NT2/D1 (cell line): Measurements from ENCODE around the gene PPP6R3.

Experiments
- SUZ12 ChIP-seq: IDR thresholded peaks from 2 replicates; pipeline ENCODE4 v1.6.1; 2011; ENCODE audit not compliant: insufficient read length, insufficient read depth; ENCODE audit errors: extremely low read depth
- YY1 ChIP-seq: IDR thresholded peaks from 2 replicates; pipeline ENCODE4 v1.6.1; 2011; ENCODE audit not compliant: insufficient read length, insufficient read depth
- ZNF274 ChIP-seq: IDR thresholded peaks from 2 replicates; pipeline ENCODE4 v1.6.1; 2011; ENCODE audit warnings: mild to moderate bottlenecking, low read depth, low read length

DNA sequence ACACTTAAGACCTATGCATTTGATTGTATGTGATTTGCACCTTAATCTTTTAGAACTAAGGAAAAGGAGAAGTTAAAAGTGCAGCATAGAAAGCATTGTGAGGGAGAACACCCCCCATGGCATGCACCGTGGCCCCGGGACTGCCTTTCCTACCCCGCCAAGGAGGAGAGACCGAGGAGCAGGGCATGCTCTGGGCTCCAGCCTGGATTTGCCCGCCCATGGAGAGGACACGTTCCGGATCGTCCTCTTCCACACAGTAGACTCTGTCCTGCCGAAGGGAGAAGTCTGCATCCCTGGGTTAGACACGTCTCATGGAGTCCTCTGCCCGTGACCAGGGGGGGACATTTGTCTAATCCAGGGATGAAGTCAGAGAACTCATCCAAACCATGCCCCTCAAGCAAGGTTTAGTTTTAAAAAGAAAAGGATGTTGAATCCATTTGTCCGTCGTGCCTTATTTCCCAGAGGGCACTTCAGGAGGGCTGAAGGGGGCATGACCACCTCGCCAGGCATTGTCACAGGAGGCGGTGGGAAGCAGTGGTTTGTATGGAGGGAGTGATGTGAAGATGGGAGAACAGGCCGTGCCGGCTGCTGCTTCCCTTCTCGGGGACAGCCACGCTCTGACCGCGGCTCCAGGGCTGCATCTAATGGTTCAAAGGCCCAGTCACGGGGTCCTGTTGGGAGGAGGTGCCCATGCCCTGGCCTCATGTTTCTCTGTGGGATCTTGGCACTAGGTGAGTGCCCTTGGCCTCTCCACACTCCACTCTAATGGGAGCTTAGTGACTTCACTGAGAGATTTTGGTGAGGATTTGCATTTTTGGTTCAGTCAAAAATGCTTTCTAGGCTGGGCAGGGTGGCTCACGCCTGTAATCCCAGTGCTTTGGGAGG is 157.6 kb downstream of the PPP6R3 start:
- TF ChIP-seq YY1 (no peak), ZNF274 (no peak), SUZ12 (no peak)
